Small intestine (tissue), 7 donors: ENCODE data around the gene PLIN5. TPM values are rescaled to one million over a fixed set of nuclear protein-coding genes. Genes with fewer than 3 reads are reported as not detected.
A peak's percentile ranks its signal among the peaks of the same experiment; 100 is the strongest.

Experiments
- DNase-seq, 2 donors: peaks; one replicate each; pipeline versions ENCODE4 v3.0.0 to v3.0.0-alpha.2; 2013
- FAIRE-seq: peaks from 2 replicates; lab custom pipeline; 2012; peaks lifted over from hg19 to GRCh38; lab: Jason Lieb, UNC
- H3K27ac ChIP-seq, 3 donors: one replicate each; pipeline ENCODE4 v1.5.1; 2013; ENCODE audit warnings: low read length in 2 of 3, mild to moderate bottlenecking in 2 of 3, control low read depth in 1 of 3, inconsistent platforms in 1 of 3, low read depth in 1 of 3, moderate library complexity in 1 of 3
- H3K27me3 ChIP-seq, 3 donors: one replicate each; pipeline ENCODE4 v1.6.1; 2013; ENCODE audit warnings: low read length in 3 of 3, inconsistent platforms in 1 of 3; ENCODE audit not compliant: control insufficient read depth in 3 of 3, insufficient read depth in 3 of 3
- H3K36me3 ChIP-seq, 3 donors: one replicate each; pipeline ENCODE4 v1.6.1; 2013; ENCODE audit warnings: low read length in 3 of 3, inconsistent platforms in 1 of 3, low read depth in 1 of 3, mild to moderate bottlenecking in 1 of 3, moderate library complexity in 1 of 3; ENCODE audit not compliant: control insufficient read depth in 3 of 3, insufficient read depth in 2 of 3
- H3K4me1 ChIP-seq, 3 donors: one replicate each; pipeline ENCODE4 v1.6.1; 2013; ENCODE audit warnings: low read length in 2 of 3, inconsistent platforms in 1 of 3, low read depth in 1 of 3, mild to moderate bottlenecking in 1 of 3, moderate library complexity in 1 of 3; ENCODE audit not compliant: control insufficient read depth in 3 of 3, insufficient read depth in 2 of 3
- H3K4me3 ChIP-seq, 3 donors: one replicate each; pipeline ENCODE4 v1.5.1; 2013; ENCODE audit warnings: low read length in 3 of 3, control low read depth in 1 of 3, inconsistent platforms in 1 of 3, low read depth in 1 of 3, mild to moderate bottlenecking in 1 of 3, moderate library complexity in 1 of 3
- H3K9me3 ChIP-seq, 2 donors: one replicate each; pipeline ENCODE4 v1.6.1; 2013; ENCODE audit warnings: low read depth in 1 of 2, low read length in 1 of 2; ENCODE audit not compliant: control insufficient read depth in 2 of 2, insufficient read depth in 1 of 2
- WGBS, 3 donors: extraction: QIAGEN DNeasy Blood & Tissue Kit; methylation state at CpG; one replicate each; pipeline ENCODE4 v1.1.7; 2013; 5-methylcytosine and 5-hydroxymethylcytosine counted together
- polyA plus RNA-seq, 4 donors: library from polyadenylated mRNA; stranded (reverse) in 3 of 4; unstranded in 1 of 4; fragments of 200-250 nt in 3 of 4; fragments of 120-200 nt in 1 of 4; gene quantifications; one replicate each; pipeline versions ENCODE4 v1.2.1 to v1.2.3, GENCODE V29; 2013
- donor health status: healthy with polysubstance abuse.
- donor health status: control.
- donor health status: control.
- donor health status: Bipolar disorder and iron deficiency.
- donor health status: healthy.

Gene PLIN5
- polyA plus RNA-seq, 4 donors = 0.27 to 4.5 (median 1.9) TPM

DNA sequence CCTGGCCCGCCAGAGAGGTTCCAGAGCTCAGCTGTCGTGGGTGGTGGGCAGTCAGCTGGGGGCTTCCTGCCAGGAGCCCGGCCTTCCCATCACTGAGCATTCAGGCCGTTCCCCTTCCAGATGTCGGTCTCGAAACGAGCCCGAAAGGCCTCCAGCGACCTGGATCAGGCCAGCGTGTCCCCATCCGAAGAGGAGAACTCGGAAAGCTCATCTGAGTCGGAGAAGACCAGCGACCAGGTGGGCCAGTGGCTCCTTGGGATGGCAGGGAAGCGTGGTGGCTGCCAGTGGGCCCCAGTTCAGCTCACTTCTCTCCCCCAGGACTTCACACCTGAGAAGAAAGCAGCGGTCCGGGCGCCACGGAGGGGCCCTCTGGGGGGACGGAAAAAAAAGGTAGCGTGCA, 43.6 kb downstream of the PLIN5 start:
- H3K27ac ChIP-seq = no peak overlapping the region
- no peaks in the 10 kb centered on the region for H3K9me3 ChIP-seq
- H3K36me3 ChIP-seq = peaks cover 15 to 75% (median 16%) of the 10 kb centered on the region in 3 donors
- no peaks in the 10 kb centered on the region for H3K4me1 ChIP-seq
- no peak overlapping the region for H3K4me3 ChIP-seq
- DNase-seq (no peak), FAIRE-seq (no peak)
- 95 to 98% (median 97%) methylated on average over 20 to 21 of the region's 21 CpGs for WGBS, 3 donors
- H3K27me3 ChIP-seq = no peaks in the 10 kb centered on the region

DNA sequence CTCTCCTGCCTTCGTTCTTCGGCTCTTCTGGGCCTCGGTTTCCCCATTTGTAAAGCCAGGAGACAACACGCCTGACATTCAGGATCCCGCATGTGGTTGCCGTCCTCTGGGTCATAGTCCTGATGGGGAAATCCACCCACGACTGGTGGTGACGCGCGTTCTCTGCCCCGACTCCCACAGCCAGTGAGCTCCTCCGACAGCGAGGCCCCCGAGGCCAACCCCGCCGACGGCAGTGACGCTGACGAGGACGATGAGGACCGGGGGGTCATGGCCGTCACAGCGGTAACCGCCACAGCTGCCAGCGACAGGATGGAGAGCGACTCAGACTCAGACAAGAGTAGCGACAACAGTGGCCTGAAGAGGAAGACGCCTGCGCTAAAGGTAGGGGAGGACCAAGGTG, 46.5 kb downstream of the PLIN5 start:
- no peak overlapping the region for H3K27ac ChIP-seq
- H3K4me1 ChIP-seq = no peaks in the 10 kb centered on the region
- peaks cover 1 to 62% (median 6%) of the 10 kb centered on the region in 3 donors for H3K36me3 ChIP-seq
- no peak for FAIRE-seq
- WGBS, 3 donors = 94 to 96% (median 96%) methylated on average over 29 of the region's 29 CpGs
- no peak for DNase-seq
- no peaks in the 10 kb centered on the region for H3K27me3 ChIP-seq
- H3K9me3 ChIP-seq = no peaks in the 10 kb centered on the region
- no peak overlapping the region for H3K4me3 ChIP-seq

DNA sequence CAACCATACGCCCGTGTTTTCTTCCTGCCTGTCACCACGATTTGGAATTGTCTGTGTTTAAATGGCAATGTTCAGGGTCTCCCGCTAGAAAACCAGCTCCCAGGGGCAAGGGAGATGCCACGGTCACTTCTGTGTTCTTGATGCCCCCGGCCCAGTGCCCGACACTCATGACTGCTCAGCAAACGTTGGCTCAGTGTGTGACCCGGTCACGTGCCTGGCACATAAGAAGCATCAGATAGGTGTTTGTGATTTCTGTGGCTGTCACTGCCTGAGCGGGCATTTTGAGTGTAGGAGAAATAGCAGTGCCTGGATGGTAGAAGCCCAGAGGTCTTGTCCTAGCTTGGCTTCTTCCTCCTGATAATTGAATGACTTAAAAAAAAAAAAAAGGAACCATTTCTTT, 47.5 kb downstream of the PLIN5 start:
- FAIRE-seq (no peak), DNase-seq (no peak)
- Histone ChIP-seq H3K9me3 (no peaks in the 10 kb centered on the region), H3K4me1 (no peaks in the 10 kb centered on the region), H3K4me3 (no peak overlapping the region), H3K27me3 (no peaks in the 10 kb centered on the region), H3K27ac (no peak overlapping the region), H3K36me3 (peaks cover 2 to 67% (median 6%) of the 10 kb centered on the region in 3 donors)
- whole genome bisulfite sequencing, 3 donors = 88 to 91% (median 91%) methylated on average over 11 of the region's 11 CpGs

DNA sequence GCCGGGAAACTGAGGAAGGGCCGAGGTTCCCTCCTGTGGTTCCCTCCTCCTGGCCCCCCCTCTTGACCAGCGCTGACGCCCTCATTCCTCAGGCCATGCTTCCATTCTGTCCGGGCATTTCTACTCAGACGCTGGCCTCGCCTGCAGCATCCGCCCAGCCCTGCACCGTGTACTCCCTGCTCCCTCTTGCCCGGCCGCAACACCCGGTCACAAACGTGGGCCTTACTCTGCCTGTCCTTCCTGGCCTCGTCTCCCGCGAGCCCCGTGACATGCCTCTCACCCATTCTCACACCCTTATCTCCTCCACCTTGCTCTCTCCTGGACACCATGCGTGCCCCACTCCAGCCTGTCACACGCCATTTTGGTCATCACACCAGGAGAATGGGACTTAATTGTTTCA, 51.6 kb downstream of the PLIN5 start:
- no peak for FAIRE-seq
- DNase-seq = no peak
- Histone ChIP-seq H3K27me3 (no peaks in the 10 kb centered on the region), H3K27ac (no peak overlapping the region), H3K9me3 (no peaks in the 10 kb centered on the region), H3K36me3 (peaks cover 2 to 63% (median 2%) of the 10 kb centered on the region in 3 donors), H3K4me1 (no peaks in the 10 kb centered on the region), H3K4me3 (no peak overlapping the region)
- WGBS, 3 donors = 93 to 96% (median 94%) methylated on average over 17 to 19 of the region's 19 CpGs

DNA sequence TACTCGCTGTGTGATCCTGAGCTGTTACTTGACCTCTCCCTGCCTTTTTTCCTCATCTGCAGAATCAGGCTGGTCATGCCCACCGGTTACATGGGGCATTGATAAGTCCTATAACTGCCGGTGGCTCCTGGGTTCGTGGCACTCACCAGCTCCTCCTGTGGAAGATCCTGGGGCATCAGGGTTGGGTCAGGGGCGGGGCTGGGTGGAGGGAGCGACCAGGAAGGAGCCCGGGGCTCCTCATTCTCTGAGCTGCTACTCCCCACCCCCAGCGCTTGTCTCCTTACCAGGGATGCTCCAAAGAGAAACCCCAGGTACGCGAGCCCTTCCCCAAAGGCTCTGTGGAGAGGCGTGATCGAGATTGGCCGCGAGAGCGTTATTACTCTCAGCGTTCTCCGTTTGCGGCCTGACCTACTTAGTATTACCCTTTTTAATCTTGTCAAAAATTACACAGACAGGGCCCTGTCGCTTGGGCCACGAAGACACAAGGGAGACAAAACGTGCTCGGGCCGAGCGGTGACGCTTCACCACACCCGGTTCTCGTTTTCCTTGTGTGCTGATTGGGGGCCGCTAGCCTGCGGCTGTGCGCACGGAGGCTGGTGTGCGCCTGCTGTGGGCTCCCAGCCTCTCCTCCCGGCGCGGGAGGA, 52.2 kb downstream of the PLIN5 start:
- H3K27ac ChIP-seq = no peak overlapping the region
- no peaks in the 10 kb centered on the region for H3K9me3 ChIP-seq
- H3K36me3 ChIP-seq = peaks cover 0 to 62% (median 2%) of the 10 kb centered on the region in 3 donors
- no peak overlapping the region for H3K4me3 ChIP-seq
- WGBS, 3 donors = 92 to 94% (median 93%) methylated on average over 34 to 35 of the region's 35 CpGs
- no peaks in the 10 kb centered on the region for H3K4me1 ChIP-seq
- no peaks in the 10 kb centered on the region for H3K27me3 ChIP-seq
- DNase-seq (no peak), FAIRE-seq (no peak)

DNA sequence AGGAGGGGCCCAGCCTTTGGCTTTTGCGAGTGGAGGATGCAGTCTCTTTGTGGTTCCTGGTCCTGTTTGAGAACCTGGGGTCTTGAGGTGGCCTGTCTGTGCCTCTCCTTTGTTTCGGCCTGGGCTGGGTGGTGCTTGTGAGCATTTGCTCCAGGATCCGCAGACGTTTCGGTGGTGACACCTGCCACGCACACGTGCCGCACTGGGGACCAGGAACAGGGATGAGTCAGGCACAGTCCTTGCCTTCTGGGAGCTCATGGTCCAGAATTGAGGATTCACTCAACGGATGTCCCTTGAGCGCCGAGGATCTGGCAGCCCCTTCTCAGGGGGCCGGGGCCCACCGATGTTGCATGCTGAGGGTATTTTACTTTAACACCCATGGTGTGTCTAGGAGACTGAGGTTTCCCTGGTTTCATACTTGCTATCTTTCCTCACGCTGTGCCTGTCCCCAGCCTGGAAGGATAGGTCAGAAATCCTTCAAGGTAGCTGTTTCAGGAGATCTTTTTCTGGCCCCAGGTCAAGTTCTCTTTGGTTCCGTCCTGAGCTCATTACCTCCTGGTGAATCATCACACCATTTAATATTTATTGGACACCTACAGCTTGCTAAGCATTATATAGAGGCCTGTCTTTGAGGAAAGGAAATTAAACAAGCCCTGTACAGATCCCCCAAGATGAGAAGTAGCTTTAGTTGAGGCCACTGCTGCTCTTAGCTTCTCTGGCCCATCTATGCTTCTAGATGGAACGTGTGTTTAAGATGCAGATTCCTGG, 57.8 kb downstream of the PLIN5 start:
- FAIRE-seq (no peak), DNase-seq (no peak)
- peaks cover 7 to 56% (median 8%) of the 10 kb centered on the region in 3 donors for H3K36me3 ChIP-seq
- H3K27me3 ChIP-seq = no peaks in the 10 kb centered on the region
- H3K4me3 ChIP-seq = no peak overlapping the region
- H3K27ac ChIP-seq = no peak overlapping the region
- peaks cover 0 to 15% (median 6%) of the 10 kb centered on the region in 3 donors for H3K4me1 ChIP-seq
- WGBS, 3 donors = 86 to 87% (median 86%) methylated on average over 16 of the region's 16 CpGs
- H3K9me3 ChIP-seq = no peaks in the 10 kb centered on the region

DNA sequence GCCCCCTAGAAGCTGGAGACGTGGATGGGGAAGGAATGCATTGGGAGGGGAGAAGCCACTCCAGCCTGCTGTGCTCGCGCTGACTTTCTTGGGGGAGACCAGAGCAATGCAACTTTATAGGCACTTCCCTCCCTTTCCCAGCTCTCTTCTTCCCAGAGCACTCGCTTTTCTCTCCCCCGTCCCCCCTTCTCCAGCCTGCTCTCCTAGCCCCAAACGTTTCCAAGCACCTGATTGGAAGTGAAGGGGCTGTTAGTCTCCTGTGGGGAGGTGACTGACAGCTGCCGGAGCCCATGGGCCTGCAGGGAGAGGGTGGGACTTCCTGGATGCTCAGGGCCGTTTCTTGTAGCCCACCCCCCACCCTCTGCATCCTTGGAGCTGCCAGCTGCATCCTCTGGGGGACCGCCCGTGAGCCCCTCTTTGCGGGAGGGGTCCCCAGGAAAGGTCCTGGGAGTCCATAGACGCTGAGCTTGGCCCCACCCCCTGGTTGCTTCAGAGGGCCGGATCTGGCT, 60.5 kb downstream of the PLIN5 start:
- H3K4me1 ChIP-seq = peaks cover 0 to 15% (median 6%) of the 10 kb centered on the region in 3 donors
- peaks cover 7 to 37% (median 8%) of the 10 kb centered on the region in 3 donors for H3K36me3 ChIP-seq
- H3K9me3 ChIP-seq = no peaks in the 10 kb centered on the region
- no peak overlapping the region for H3K27ac ChIP-seq
- no peaks in the 10 kb centered on the region for H3K27me3 ChIP-seq
- no peak for FAIRE-seq
- 23 to 69% (median 68%) methylated on average over 13 of the region's 13 CpGs for WGBS, 3 donors
- H3K4me3 ChIP-seq = peak overlapping the region in 1 of 3 donors; percentile 43
- DNase-seq = peak in 1 of 2 donors; percentile 53

DNA sequence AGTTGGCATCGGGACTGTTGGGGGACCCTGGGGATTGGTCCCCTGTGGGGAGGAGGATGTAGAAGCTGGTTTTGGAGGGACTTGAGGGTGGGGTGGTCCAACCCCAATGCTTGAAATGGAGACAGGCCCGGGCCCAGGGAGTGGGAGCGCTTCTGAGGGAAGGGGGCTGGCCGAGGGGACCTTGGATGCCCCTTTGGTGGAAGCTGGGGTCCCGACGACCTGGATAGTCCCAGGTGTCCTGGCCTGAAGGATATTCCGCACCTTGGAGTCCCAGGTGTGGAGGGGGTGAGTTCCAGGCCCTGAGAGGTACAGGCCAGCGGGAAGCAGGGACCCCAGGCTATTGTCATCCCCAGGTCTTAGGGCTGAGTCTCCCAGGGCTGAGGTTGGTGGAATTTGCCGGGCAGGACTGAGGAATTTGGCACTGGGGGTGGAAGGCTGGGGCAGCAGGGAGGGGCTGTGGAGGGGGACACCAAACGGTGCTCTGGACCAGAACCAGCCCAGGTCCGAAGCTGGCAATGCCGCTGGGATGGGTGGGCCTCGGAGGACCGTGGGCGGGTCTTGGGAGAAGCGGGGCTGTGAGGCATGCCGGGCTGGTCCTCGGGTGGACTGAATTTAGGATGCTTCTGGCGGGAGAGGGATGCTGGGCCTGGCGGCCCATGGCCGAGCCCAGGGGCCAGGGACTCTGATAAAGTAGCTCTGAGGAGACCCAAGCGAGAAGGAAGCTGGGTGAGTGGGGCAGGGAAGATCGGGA, 61.1 kb downstream of the PLIN5 start:
- peaks cover 0 to 15% (median 6%) of the 10 kb centered on the region in 3 donors for H3K4me1 ChIP-seq
- no peak for DNase-seq
- no peak for FAIRE-seq
- H3K36me3 ChIP-seq = peaks cover 7 to 31% (median 8%) of the 10 kb centered on the region in 3 donors
- H3K27me3 ChIP-seq = no peaks in the 10 kb centered on the region
- WGBS, 3 donors = 30 to 71% (median 67%) methylated on average over 23 of the region's 23 CpGs
- no peaks in the 10 kb centered on the region for H3K9me3 ChIP-seq
- peak overlapping the region in 1 of 3 donors; percentile 43 for H3K4me3 ChIP-seq
- H3K27ac ChIP-seq = no peak overlapping the region
